Brain microvascular endothelial cell (primary cell): Measurements from ENCODE around the gene FMOD.
A peak's percentile ranks its signal among the peaks of the same experiment; 100 is the strongest.
"Not testable (repeated sequence)": the region's sequence is repeated elsewhere in the genome, so short reads cannot be mapped to it uniquely, and the experiment has no call there.

Experiments
- DNase-seq: peaks from one replicate; pipeline ENCODE4 v3.0.0-alpha.2; 2020
- H3K27ac ChIP-seq: fragments of 250-450 bp; sonication (Bioruptor Pico); 2 replicates; pipeline ENCODE4 v1.5.1; 2020; ENCODE audit warnings: mild to moderate bottlenecking, moderate library complexity
- H3K27me3 ChIP-seq: fragments of 250-450 bp; sonication (Bioruptor Pico); replicated peaks from 2 replicates; pipeline ENCODE4 v1.5.1; 2020; ENCODE audit warnings: mild to moderate bottlenecking
- H3K36me3 ChIP-seq: fragments of 250-450 bp; sonication (Bioruptor Pico); replicated peaks from 2 replicates; pipeline ENCODE4 v1.5.1; 2020; ENCODE audit warnings: mild to moderate bottlenecking
- H3K4me3 ChIP-seq: 2 replicates; pipeline ENCODE4 v1.5.1; 2011; ENCODE audit warnings: low read depth, mild to moderate bottlenecking, control low read depth, low read length, moderate library complexity
- CTCF ChIP-seq: IDR thresholded peaks from 2 replicates; pipeline ENCODE4 v1.5.1; 2011; ENCODE audit warnings: low read depth, mild to moderate bottlenecking, moderate library complexity, low read length, control low read depth, inconsistent platforms; ENCODE audit errors: missing control alignments
- in situ Hi-C: cut with HindIII; loops from 2 replicates; pipeline ENCODE4 v1.10.0; 2017; ENCODE audit warnings: low sequenced_read_pairs, low pct_ligation_motif_present

FMOD gene

GRCh38 chr1:203304391-203304918 lies 46.5 kb downstream of the FMOD start:
- H3K27ac ChIP-seq: no peak overlapping the region
- in situ Hi-C loops: no loop called here
- DNase-seq: no peak
- no peak for TF ChIP-seq CTCF
- no peaks in the 10 kb centered on the region for H3K36me3 ChIP-seq
- H3K4me3 ChIP-seq: peak overlapping the region; percentile 43
- H3K27me3 ChIP-seq: peaks cover 11% of the 10 kb centered on the region

- Histone ChIP-seq H3K27ac (no peak overlapping the region), H3K4me3 (no peak overlapping the region), H3K36me3 (no peaks in the 10 kb centered on the region), H3K27me3 (peaks cover 11% of the 10 kb centered on the region)
- no peak for TF ChIP-seq CTCF
- DNase-seq: no peak
- in situ Hi-C loops: no loop called here
Observed at GRCh38 chr1:203302894-203303293, 48.0 kb downstream of the FMOD start.

- H3K27me3 ChIP-seq: peaks cover 11% of the 10 kb centered on the region
- no peak for TF ChIP-seq CTCF
- no peak overlapping the region for H3K4me3 ChIP-seq
- H3K27ac ChIP-seq: no peak overlapping the region
- DNase-seq: no peak
- in situ Hi-C loops: no loop called here
- no peaks in the 10 kb centered on the region for H3K36me3 ChIP-seq
Observed at GRCh38 chr1:203302456-203302855, 48.5 kb downstream of the FMOD start.

- H3K36me3 ChIP-seq: no peaks in the 10 kb centered on the region
- in situ Hi-C loops: no loop called here
- no peak overlapping the region for H3K4me3 ChIP-seq
- DNase-seq: no peak
- H3K27ac ChIP-seq: no peak overlapping the region
- TF ChIP-seq CTCF: no peak
- H3K27me3 ChIP-seq: peaks cover 11% of the 10 kb centered on the region
Observed at GRCh38 chr1:203301331-203301668, 49.6 kb downstream of the FMOD start.

- Histone ChIP-seq H3K4me3 (no peak overlapping the region), H3K27ac (no peak overlapping the region), H3K27me3 (peaks cover 11% of the 10 kb centered on the region), H3K36me3 (no peaks in the 10 kb centered on the region)
- DNase-seq: no peak
- in situ Hi-C loops: no loop called here
- TF ChIP-seq CTCF: no peak
Observed at GRCh38 chr1:203300441-203301330, 50.2 kb downstream of the FMOD start.

GRCh38 chr1:203299719-203300429 lies 51.0 kb downstream of the FMOD start:
- in situ Hi-C loops: not testable (repeated sequence)

More at GRCh38 chr1:203299719-203300429, 51.0 kb downstream of the FMOD start:
- H3K27ac ChIP-seq, DNase-seq, H3K4me3 ChIP-seq, H3K36me3 ChIP-seq: not testable (repeated sequence)
- peaks cover 11% of the 10 kb centered on the region for H3K27me3 ChIP-seq
